ENCODE measurements around the gene C12orf76. TPM values are rescaled to one million over a fixed set of nuclear protein-coding genes. Genes with fewer than 3 reads are reported as not detected.

C12orf76 gene
- total RNA-seq, 2 experiments from 2014 or later = 9.7 to 11.0 TPM

- Mint-ChIP-seq H3K27me3 (no peaks in the 10 kb centered on the region), H3K36me3 (ENCODE audit: low read depth) (peaks cover 26% of the 10 kb centered on the region), H3K4me1 (ENCODE audit: low read depth) (peaks cover 87% of the 10 kb centered on the region), H3K9me3 (peaks cover 2% of the 10 kb centered on the region), H3K27ac (peak overlapping the region; percentile 11), H3K4me3 (no peak overlapping the region)
- ChIA-PET POLR2A (no interaction called here), CTCF (no interaction called here)
- ATAC-seq (no peak), DNase-seq (no peak)
- no peak for TF ChIP-seq CTCF (IDR thresholded peaks at IDR 0.05)
- intact Hi-C loops (cut with micrococcal nuclease) = loop anchor here (5.0 kb wide), 1 partner anchor 36 kb away; no protein-coding TSS in a partner anchor
Measured at GRCh38 chr12:110007881-110008280, 40.4 kb downstream of the C12orf76 start.

GRCh38 chr12:110006115-110006514, 42.2 kb downstream of the C12orf76 start:
- peaks cover 20% of the 10 kb centered on the region for H3K36me3 Mint-ChIP-seq (ENCODE audit: low read depth)
- no peak for ATAC-seq
- no peak for TF ChIP-seq CTCF (IDR thresholded peaks at IDR 0.05)
- H3K4me3 Mint-ChIP-seq = no peak overlapping the region
- intact Hi-C loops (cut with micrococcal nuclease) = loop anchor here (5.0 kb wide), 1 partner anchor 34 kb away; no protein-coding TSS in a partner anchor
- H3K27ac Mint-ChIP-seq = no peak overlapping the region
- H3K27me3 Mint-ChIP-seq = no peaks in the 10 kb centered on the region
- CTCF ChIA-PET = no interaction called here
- H3K4me1 Mint-ChIP-seq (ENCODE audit: low read depth) = peaks cover 79% of the 10 kb centered on the region
- peaks cover 2% of the 10 kb centered on the region for H3K9me3 Mint-ChIP-seq
- POLR2A ChIA-PET = interaction anchor here (1.4 kb wide), 1 partner anchor 33 kb away, joined by 4 read pairs; no protein-coding TSS in a partner anchor
- DNase-seq = no peak

- no peak for TF ChIP-seq CTCF (IDR thresholded peaks at IDR 0.05)
- no peaks in the 10 kb centered on the region for H3K27me3 Mint-ChIP-seq
- H3K4me1 Mint-ChIP-seq (ENCODE audit: low read depth) = peaks cover 76% of the 10 kb centered on the region
- H3K4me3 Mint-ChIP-seq = peak overlapping the region; percentile 24
- peaks cover 2% of the 10 kb centered on the region for H3K9me3 Mint-ChIP-seq
- peaks cover 20% of the 10 kb centered on the region for H3K36me3 Mint-ChIP-seq (ENCODE audit: low read depth)
- peak overlapping the region; percentile 77 for H3K27ac Mint-ChIP-seq
- intact Hi-C loops (cut with micrococcal nuclease) = loop anchor here (5.0 kb wide), 1 partner anchor 33 kb away; no protein-coding TSS in a partner anchor
- ChIA-PET CTCF (interaction anchor here (1.3 to 3.2 kb wide), 2 partner anchors 7 to 12 kb away, joined by 3 to 11 read pairs; no protein-coding TSS in a partner anchor), POLR2A (interaction anchor here (0.7 to 3.4 kb wide), 4 partner anchors 10 to 29 kb away, joined by 3 to 16 read pairs (median 7); partner anchors contain the start of gene GIT2)
- peak; percentile 48 for DNase-seq
- peak; percentile 67 for ATAC-seq
Measured at GRCh38 chr12:110005319-110005973, 42.9 kb downstream of the C12orf76 start.

- TF ChIP-seq CTCF (IDR thresholded peaks at IDR 0.05) = no peak
Measured at GRCh38 chr12:110004598-110004997, 43.7 kb downstream of the C12orf76 start.

More at GRCh38 chr12:110004598-110004997, 43.7 kb downstream of the C12orf76 start:
- Mint-ChIP-seq H3K27ac (peak overlapping the region; percentile 15), H3K9me3 (peaks cover 2% of the 10 kb centered on the region), H3K36me3 (ENCODE audit: low read depth) (peaks cover 20% of the 10 kb centered on the region), H3K4me1 (ENCODE audit: low read depth) (peaks cover 74% of the 10 kb centered on the region), H3K4me3 (peak overlapping the region; percentile 15), H3K27me3 (no peaks in the 10 kb centered on the region)
- DNase-seq (no peak), ATAC-seq (peak; percentile 74)
- intact Hi-C loops (cut with micrococcal nuclease) = no loop called here
- ChIA-PET POLR2A (interaction anchor here (0.7 to 3.4 kb wide), 4 partner anchors 10 to 30 kb away, joined by 3 to 16 read pairs (median 7); partner anchors contain the start of gene GIT2), CTCF (interaction anchor here (0.8 to 3.2 kb wide), 5 partner anchors 8 to 72 kb away, joined by 3 to 11 read pairs (median 3); no protein-coding TSS in a partner anchor)
